Sigmoid colon (tissue), 7 donors: ENCODE data around the gene ZNF548. TPM values are rescaled to one million over a fixed set of nuclear protein-coding genes. Genes with fewer than 3 reads are reported as not detected.

ENCODE experiments used
- DNase-seq: peaks from one replicate; pipeline ENCODE4 v3.0.0-alpha.2; 2019
- H3K27ac ChIP-seq, 4 donors: fragments of 200-600 bp; sonication (generic); one replicate each; pipeline ENCODE4 v1.5.1; 2016 to 2019; ENCODE audit warnings: mild to moderate bottlenecking in 1 of 4
- H3K27me3 ChIP-seq, 3 donors: fragments of 200-600 bp; sonication (generic); one replicate each; pipeline ENCODE4 v1.5.1; 2019; ENCODE audit warnings: mild to moderate bottlenecking in 1 of 3
- H3K36me3 ChIP-seq, 4 donors: fragments of 200-600 bp; sonication (generic); one replicate each; pipeline ENCODE4 v1.5.1; 2016 to 2019
- H3K4me1 ChIP-seq, 4 donors: fragments of 200-600 bp; sonication (generic); one replicate each; pipeline ENCODE4 v1.5.1; 2017 to 2019
- H3K4me3 ChIP-seq, 4 donors: fragments of 200-600 bp; sonication (generic); one replicate each; pipeline ENCODE4 v1.5.1; 2017 to 2019; ENCODE audit warnings: mild to moderate bottlenecking in 2 of 4, moderate library complexity in 1 of 4
- H3K9me3 ChIP-seq, 4 donors: fragments of 200-600 bp in 3 of 4; sonication (generic) in 3 of 4; one replicate each; pipeline versions ENCODE4 v1.5.1 to v1.6.1; 2013 to 2019
- CTCF ChIP-seq, 4 experiments: fragments of 450-650 bp in 3 of 4; fragments of 200-600 bp in 1 of 4; IDR thresholded peaks; one replicate each; pipeline ENCODE4 v1.5.1; 2016 to 2019; ENCODE audit warnings: antibody characterized with exemption in 4 of 4, mild to moderate bottlenecking in 3 of 4, moderate library complexity in 2 of 4
- EP300 ChIP-seq, 4 donors: sonication (generic); formaldehyde crosslinking; IDR thresholded peaks; one replicate each; pipeline ENCODE4 v1.6.1; 2017; ENCODE audit warnings: antibody characterized with exemption in 4 of 4
- POLR2A ChIP-seq, 2 donors: fragments of 450-650 bp; IDR thresholded peaks; one replicate each; pipeline ENCODE4 v1.6.1; 2016; ENCODE audit warnings: antibody characterized with exemption in 2 of 2, mild to moderate bottlenecking in 2 of 2, moderate library complexity in 2 of 2
- POLR2AphosphoS5 ChIP-seq, 4 donors: sonication (generic); formaldehyde crosslinking; IDR thresholded peaks; one replicate each; pipeline ENCODE4 v1.6.1; 2017; ENCODE audit warnings: antibody characterized with exemption in 4 of 4
- WGBS, 2 donors: extraction: QIAGEN DNeasy Blood & Tissue Kit; methylation state at CpG; one replicate each; pipeline ENCODE4 v1.1.7; 2013; 5-methylcytosine and 5-hydroxymethylcytosine counted together
- intact Hi-C: fragments of 100-400 bp; cut with DNase I; formaldehyde crosslinking; loops from one replicate; pipeline ENCODE4 v1.15.1; 2023
- polyA plus RNA-seq, 3 donors: library from polyadenylated mRNA; stranded (reverse); fragments of 200-250 nt; gene quantifications; one replicate each; pipeline ENCODE4 v1.2.3, GENCODE V29; 2013
- total RNA-seq, 4 donors: library from RNA; depleted of rRNA; stranded (reverse); fragments of >200 nt; gene quantifications; one replicate each; pipeline ENCODE4 v1.1.0, GENCODE V29; 2016
- donor health status: healthy with polysubstance abuse.
- donor health status: Bipolar disorder and iron deficiency.
- donor health status: healthy.

ZNF548 gene
- total and polyA plus RNA-seq, 7 donors, result 1.2 to 29.1 (median 21.9) TPM

- TF ChIP-seq EP300 (IDR thresholded peaks at IDR 0.05) (no peak), CTCF (IDR thresholded peaks at IDR 0.05) (no peak), POLR2AphosphoS5 (IDR thresholded peaks at IDR 0.05) (no peak), POLR2A (IDR thresholded peaks at IDR 0.05) (no peak)
- intact Hi-C loops, result no loop called here
- H3K27me3 ChIP-seq, result no peaks in the 10 kb centered on the region
- H3K27ac ChIP-seq, result no peak overlapping the region
- 82% methylated on average over 7 of the region's 7 CpGs for WGBS, 2 donors
- DNase-seq, result no peak
- H3K4me1 ChIP-seq, result peaks cover 0 to 5% (median 0%) of the 10 kb centered on the region in 4 donors
- peaks cover 0 to 9% (median 3%) of the 10 kb centered on the region in 4 donors for H3K36me3 ChIP-seq
- H3K9me3 ChIP-seq, result peaks cover 3 to 11% (median 4%) of the 10 kb centered on the region in 4 donors
- no peak overlapping the region for H3K4me3 ChIP-seq
These were observed 6.7 kb upstream of the ZNF548 start for GRCh38 chr19:57382806-57383488.

GRCh38 chr19:57389194-57389729, 392 bp upstream of the ZNF548 start:
- intact Hi-C loops, result loop anchor here (1.0 kb wide), 1 partner anchor 26 kb away; the partner anchor contains the start of genes TRAPPC2B and ZNF547
- peak overlapping the region; percentile 89 to 95 (median 92) for H3K27ac ChIP-seq
- TF ChIP-seq CTCF (IDR thresholded peaks at IDR 0.05), result no peak
- TF ChIP-seq EP300 (IDR thresholded peaks at IDR 0.05), result no peak
- no peak for TF ChIP-seq POLR2AphosphoS5 (IDR thresholded peaks at IDR 0.05)
- no peak for TF ChIP-seq POLR2A (IDR thresholded peaks at IDR 0.05)
- no peak for DNase-seq
- no peaks in the 10 kb centered on the region for H3K9me3 ChIP-seq
- peak overlapping the region; percentile 67 to 91 (median 82) for H3K4me3 ChIP-seq
- WGBS, 2 donors, result 59 to 60% methylated on average over 11 of the region's 11 CpGs
- no peaks in the 10 kb centered on the region for H3K27me3 ChIP-seq
- H3K36me3 ChIP-seq, result peaks cover 0 to 19% (median 9%) of the 10 kb centered on the region in 4 donors
- H3K4me1 ChIP-seq, result peaks cover 4 to 26% (median 14%) of the 10 kb centered on the region in 4 donors

- Histone ChIP-seq H3K4me3 (no peak overlapping the region), H3K9me3 (peaks cover 9 to 28% (median 19%) of the 10 kb centered on the region in 4 donors), H3K27ac (no peak overlapping the region), H3K36me3 (peaks cover 26 to 78% (median 47%) of the 10 kb centered on the region in 4 donors), H3K27me3 (no peaks in the 10 kb centered on the region), H3K4me1 (peaks cover 0 to 16% (median 5%) of the 10 kb centered on the region in 4 donors)
- WGBS, 2 donors, result 92 to 93% methylated on average over 5 of the region's 5 CpGs
- no peak for DNase-seq
- TF ChIP-seq EP300 (IDR thresholded peaks at IDR 0.05), result no peak
- TF ChIP-seq POLR2A (IDR thresholded peaks at IDR 0.05), result no peak
- no peak for TF ChIP-seq CTCF (IDR thresholded peaks at IDR 0.05)
- TF ChIP-seq POLR2AphosphoS5 (IDR thresholded peaks at IDR 0.05), result no peak
- intact Hi-C loops, result no loop called here
These were observed 6.1 kb downstream of the ZNF548 start for GRCh38 chr19:57395710-57396109.

DNA sequence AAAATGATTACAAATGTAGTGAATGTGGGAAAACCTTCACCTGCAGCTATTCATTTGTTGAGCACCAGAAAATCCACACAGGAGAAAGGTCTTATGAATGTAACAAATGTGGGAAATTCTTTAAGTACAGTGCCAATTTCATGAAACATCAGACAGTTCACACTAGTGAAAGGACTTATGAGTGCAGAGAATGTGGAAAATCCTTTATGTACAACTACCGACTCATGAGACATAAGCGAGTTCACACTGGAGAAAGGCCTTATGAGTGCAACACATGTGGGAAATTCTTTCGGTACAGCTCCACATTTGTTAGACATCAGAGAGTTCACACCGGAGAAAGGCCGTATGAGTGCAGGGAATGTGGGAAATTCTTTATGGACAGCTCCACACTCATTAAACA, 9.2 kb downstream of the ZNF548 start:
- Histone ChIP-seq H3K4me1 (no peaks in the 10 kb centered on the region), H3K9me3 (peaks cover 9 to 29% (median 23%) of the 10 kb centered on the region in 4 donors), H3K27ac (no peak overlapping the region), H3K27me3 (no peaks in the 10 kb centered on the region), H3K4me3 (no peak overlapping the region), H3K36me3 (peaks cover 26 to 76% (median 42%) of the 10 kb centered on the region in 4 donors)
- TF ChIP-seq CTCF (IDR thresholded peaks at IDR 0.05), result no peak
- no peak for TF ChIP-seq POLR2A (IDR thresholded peaks at IDR 0.05)
- no peak for TF ChIP-seq POLR2AphosphoS5 (IDR thresholded peaks at IDR 0.05)
- no peak for TF ChIP-seq EP300 (IDR thresholded peaks at IDR 0.05)
- no peak for DNase-seq
- intact Hi-C loops, result no loop called here
- WGBS, 2 donors, result 97 to 99% methylated on average over 5 of the region's 5 CpGs
